OCI-LY3 (cell line): ENCODE results near the gene NDUFS2.

Experiments
- EZH2phosphoT487 ChIP-seq: fragments of 200-600 bp; shearing (Covaris generic); IDR thresholded peaks from 2 replicates; pipeline ENCODE4 v1.6.1; 2018; ENCODE audit warnings: antibody characterized with exemption, mixed run types, low read depth
- TF ChIP-seq, protein P1 (sequence below): fragments of 200-600, 300-600 bp; sonication (generic); IDR thresholded peaks from 2 replicates; pipeline ENCODE4 v1.5.1; 2014; ENCODE audit warnings: antibody characterized with exemption, low read length, low read depth

DNA sequence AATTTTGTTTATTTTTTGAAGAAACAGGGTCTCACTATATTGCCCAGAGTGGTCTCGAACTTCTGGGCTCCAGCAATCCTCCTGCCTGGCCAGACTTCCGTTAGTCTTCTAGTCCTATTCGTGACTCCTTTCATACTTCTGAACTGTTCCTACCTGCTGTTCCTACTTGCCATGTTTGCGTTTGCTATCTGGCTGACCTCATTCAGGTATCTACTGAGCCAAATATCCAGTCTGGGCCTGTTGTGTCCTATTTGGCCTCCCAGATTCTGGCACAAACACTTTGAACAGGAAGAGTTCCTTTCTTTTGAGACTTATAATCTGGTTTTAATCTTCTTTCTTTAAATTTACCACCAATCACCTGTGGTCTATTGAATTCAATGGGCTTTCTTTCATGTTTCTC lies 42.7 kb downstream of the NDUFS2 start:
- TF ChIP-seq, protein P1, sequence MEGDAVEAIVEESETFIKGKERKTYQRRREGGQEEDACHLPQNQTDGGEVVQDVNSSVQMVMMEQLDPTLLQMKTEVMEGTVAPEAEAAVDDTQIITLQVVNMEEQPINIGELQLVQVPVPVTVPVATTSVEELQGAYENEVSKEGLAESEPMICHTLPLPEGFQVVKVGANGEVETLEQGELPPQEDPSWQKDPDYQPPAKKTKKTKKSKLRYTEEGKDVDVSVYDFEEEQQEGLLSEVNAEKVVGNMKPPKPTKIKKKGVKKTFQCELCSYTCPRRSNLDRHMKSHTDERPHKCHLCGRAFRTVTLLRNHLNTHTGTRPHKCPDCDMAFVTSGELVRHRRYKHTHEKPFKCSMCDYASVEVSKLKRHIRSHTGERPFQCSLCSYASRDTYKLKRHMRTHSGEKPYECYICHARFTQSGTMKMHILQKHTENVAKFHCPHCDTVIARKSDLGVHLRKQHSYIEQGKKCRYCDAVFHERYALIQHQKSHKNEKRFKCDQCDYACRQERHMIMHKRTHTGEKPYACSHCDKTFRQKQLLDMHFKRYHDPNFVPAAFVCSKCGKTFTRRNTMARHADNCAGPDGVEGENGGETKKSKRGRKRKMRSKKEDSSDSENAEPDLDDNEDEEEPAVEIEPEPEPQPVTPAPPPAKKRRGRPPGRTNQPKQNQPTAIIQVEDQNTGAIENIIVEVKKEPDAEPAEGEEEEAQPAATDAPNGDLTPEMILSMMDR, result no peak
- TF ChIP-seq EZH2phosphoT487, result no peak
